ENCODE results near the gene SLC6A19.

DNA sequence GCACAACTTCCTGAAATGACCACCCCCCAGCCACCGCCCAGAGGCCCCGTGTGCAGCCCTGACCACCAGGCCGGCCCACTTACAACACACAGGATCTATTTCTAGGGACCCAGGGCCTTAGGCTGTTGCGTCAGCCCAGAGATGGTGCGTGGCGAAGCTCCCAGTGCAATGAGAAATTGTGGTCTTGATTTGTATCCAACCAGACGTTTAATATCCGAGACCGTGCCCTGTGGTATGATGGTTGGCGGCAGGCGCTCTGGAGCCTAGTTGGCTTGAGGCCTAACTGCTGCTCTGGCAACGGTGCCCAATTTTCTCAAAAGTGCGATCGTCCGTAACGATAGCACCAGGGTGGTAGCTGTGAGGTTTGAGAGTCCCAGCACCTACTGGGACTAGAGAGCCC lies 32.6 kb upstream of the SLC6A19 start:
- no peak for TF ChIP-seq POLR2A (IDR thresholded peaks at IDR 0.05)
- TF ChIP-seq, protein P1, sequence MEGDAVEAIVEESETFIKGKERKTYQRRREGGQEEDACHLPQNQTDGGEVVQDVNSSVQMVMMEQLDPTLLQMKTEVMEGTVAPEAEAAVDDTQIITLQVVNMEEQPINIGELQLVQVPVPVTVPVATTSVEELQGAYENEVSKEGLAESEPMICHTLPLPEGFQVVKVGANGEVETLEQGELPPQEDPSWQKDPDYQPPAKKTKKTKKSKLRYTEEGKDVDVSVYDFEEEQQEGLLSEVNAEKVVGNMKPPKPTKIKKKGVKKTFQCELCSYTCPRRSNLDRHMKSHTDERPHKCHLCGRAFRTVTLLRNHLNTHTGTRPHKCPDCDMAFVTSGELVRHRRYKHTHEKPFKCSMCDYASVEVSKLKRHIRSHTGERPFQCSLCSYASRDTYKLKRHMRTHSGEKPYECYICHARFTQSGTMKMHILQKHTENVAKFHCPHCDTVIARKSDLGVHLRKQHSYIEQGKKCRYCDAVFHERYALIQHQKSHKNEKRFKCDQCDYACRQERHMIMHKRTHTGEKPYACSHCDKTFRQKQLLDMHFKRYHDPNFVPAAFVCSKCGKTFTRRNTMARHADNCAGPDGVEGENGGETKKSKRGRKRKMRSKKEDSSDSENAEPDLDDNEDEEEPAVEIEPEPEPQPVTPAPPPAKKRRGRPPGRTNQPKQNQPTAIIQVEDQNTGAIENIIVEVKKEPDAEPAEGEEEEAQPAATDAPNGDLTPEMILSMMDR (IDR thresholded peaks at IDR 0.05), result no peak

Measured in heart left ventricle (tissue), 13 donors.